ENCODE measurements around the gene PEDS1. TPM values are rescaled to one million over a fixed set of nuclear protein-coding genes. Genes with fewer than 3 reads are reported as not detected.

The PEDS1 gene
- polyA plus RNA-seq, 1 donor = 18.7 TPM

- WGBS (ENCODE audit: insufficient coverage, low lambda C conversion rate) = no CpG with 5 or more reads among the region's 6 CpGs
- H3K36me3 ChIP-seq (ENCODE audit: control insufficient read depth, insufficient read depth, low read length) = peaks cover 17% of the 10 kb centered on the region
- H3K4me3 ChIP-seq (ENCODE audit: low read length) = no peak overlapping the region
- no peaks in the 10 kb centered on the region for H3K27me3 ChIP-seq (ENCODE audit: control insufficient read depth, insufficient read depth, low read length)
- H3K27ac ChIP-seq (ENCODE audit: low read length) = no peak overlapping the region
- no peak for DNase-seq
- no peaks in the 10 kb centered on the region for H3K9me3 ChIP-seq (ENCODE audit: control insufficient read depth, low read depth, low read length)
- peaks cover 20% of the 10 kb centered on the region for H3K4me1 ChIP-seq (ENCODE audit: control insufficient read depth, insufficient read depth, low read length)
These were observed 43.4 kb upstream of the PEDS1 start for GRCh38 chr20:50196896-50197295.

- peaks cover 20% of the 10 kb centered on the region for H3K4me1 ChIP-seq (ENCODE audit: control insufficient read depth, insufficient read depth, low read length)
- peaks cover 17% of the 10 kb centered on the region for H3K36me3 ChIP-seq (ENCODE audit: control insufficient read depth, insufficient read depth, low read length)
- no peaks in the 10 kb centered on the region for H3K27me3 ChIP-seq (ENCODE audit: control insufficient read depth, insufficient read depth, low read length)
- no peak for DNase-seq
- H3K4me3 ChIP-seq (ENCODE audit: low read length) = no peak overlapping the region
- WGBS (ENCODE audit: insufficient coverage, low lambda C conversion rate) = no CpG with 5 or more reads among the region's 4 CpGs
- no peaks in the 10 kb centered on the region for H3K9me3 ChIP-seq (ENCODE audit: control insufficient read depth, low read depth, low read length)
- H3K27ac ChIP-seq (ENCODE audit: low read length) = no peak overlapping the region
These were observed 42.7 kb upstream of the PEDS1 start for GRCh38 chr20:50196248-50196647.

- H3K4me1 ChIP-seq (ENCODE audit: control insufficient read depth, insufficient read depth, low read length) = peaks cover 20% of the 10 kb centered on the region
- no peaks in the 10 kb centered on the region for H3K27me3 ChIP-seq (ENCODE audit: control insufficient read depth, insufficient read depth, low read length)
- H3K4me3 ChIP-seq (ENCODE audit: low read length) = no peak overlapping the region
- no peak for DNase-seq
- H3K27ac ChIP-seq (ENCODE audit: low read length) = no peak overlapping the region
- H3K36me3 ChIP-seq (ENCODE audit: control insufficient read depth, insufficient read depth, low read length) = peaks cover 17% of the 10 kb centered on the region
- WGBS (ENCODE audit: insufficient coverage, low lambda C conversion rate) = no CpG with 5 or more reads among the region's 13 CpGs
- H3K9me3 ChIP-seq (ENCODE audit: control insufficient read depth, low read depth, low read length) = no peaks in the 10 kb centered on the region
These were observed 42.1 kb upstream of the PEDS1 start for GRCh38 chr20:50195524-50196120.

GRCh38 chr20:50194831-50195523 lies 41.5 kb upstream of the PEDS1 start:
- H3K4me3 ChIP-seq (ENCODE audit: low read length) = no peak overlapping the region
- no peak overlapping the region for H3K27ac ChIP-seq (ENCODE audit: low read length)
- H3K4me1 ChIP-seq (ENCODE audit: control insufficient read depth, insufficient read depth, low read length) = peaks cover 20% of the 10 kb centered on the region
- H3K9me3 ChIP-seq (ENCODE audit: control insufficient read depth, low read depth, low read length) = no peaks in the 10 kb centered on the region
- no peak for DNase-seq
- no CpG with 5 or more reads among the region's 8 CpGs for WGBS (ENCODE audit: insufficient coverage, low lambda C conversion rate)
- H3K36me3 ChIP-seq (ENCODE audit: control insufficient read depth, insufficient read depth, low read length) = peaks cover 17% of the 10 kb centered on the region
- H3K27me3 ChIP-seq (ENCODE audit: control insufficient read depth, insufficient read depth, low read length) = no peaks in the 10 kb centered on the region

- H3K4me3 ChIP-seq (ENCODE audit: low read length) = no peak overlapping the region
- peaks cover 25% of the 10 kb centered on the region for H3K4me1 ChIP-seq (ENCODE audit: control insufficient read depth, insufficient read depth, low read length)
- no peak for DNase-seq
- 83% methylated on average over 1 of the region's 7 CpGs for WGBS (ENCODE audit: insufficient coverage, low lambda C conversion rate)
- H3K27me3 ChIP-seq (ENCODE audit: control insufficient read depth, insufficient read depth, low read length) = no peaks in the 10 kb centered on the region
- peaks cover 17% of the 10 kb centered on the region for H3K36me3 ChIP-seq (ENCODE audit: control insufficient read depth, insufficient read depth, low read length)
- no peak overlapping the region for H3K27ac ChIP-seq (ENCODE audit: low read length)
- H3K9me3 ChIP-seq (ENCODE audit: control insufficient read depth, low read depth, low read length) = no peaks in the 10 kb centered on the region
These were observed 40.9 kb upstream of the PEDS1 start for GRCh38 chr20:50194422-50194830.

- peaks cover 29% of the 10 kb centered on the region for H3K4me1 ChIP-seq (ENCODE audit: control insufficient read depth, insufficient read depth, low read length)
- WGBS (ENCODE audit: insufficient coverage, low lambda C conversion rate) = no CpG with 5 or more reads among the region's 16 CpGs
These were observed 40.4 kb upstream of the PEDS1 start for GRCh38 chr20:50193836-50194421.

GRCh38 chr20:50193199-50193835 lies 39.8 kb upstream of the PEDS1 start:
- Histone ChIP-seq H3K4me1 (ENCODE audit: control insufficient read depth, insufficient read depth, low read length) (peaks cover 36% of the 10 kb centered on the region), H3K4me3 (ENCODE audit: low read length) (peak overlapping the region; percentile 80), H3K9me3 (ENCODE audit: control insufficient read depth, low read depth, low read length) (no peaks in the 10 kb centered on the region), H3K27me3 (ENCODE audit: control insufficient read depth, insufficient read depth, low read length) (no peaks in the 10 kb centered on the region), H3K36me3 (ENCODE audit: control insufficient read depth, insufficient read depth, low read length) (peaks cover 17% of the 10 kb centered on the region), H3K27ac (ENCODE audit: low read length) (peak overlapping the region; percentile 94)
- no peak for DNase-seq
- no CpG with 5 or more reads among the region's 10 CpGs for WGBS (ENCODE audit: insufficient coverage, low lambda C conversion rate)

More at GRCh38 chr20:50193836-50194421, 40.4 kb upstream of the PEDS1 start:
- Histone ChIP-seq H3K4me3 (ENCODE audit: low read length) (peak overlapping the region; percentile 80), H3K27ac (ENCODE audit: low read length) (no peak overlapping the region), H3K27me3 (ENCODE audit: control insufficient read depth, insufficient read depth, low read length) (no peaks in the 10 kb centered on the region), H3K36me3 (ENCODE audit: control insufficient read depth, insufficient read depth, low read length) (peaks cover 17% of the 10 kb centered on the region), H3K9me3 (ENCODE audit: control insufficient read depth, low read depth, low read length) (no peaks in the 10 kb centered on the region)
- no peak for DNase-seq

GRCh38 chr20:50192364-50193198 lies 39.1 kb upstream of the PEDS1 start:
- Histone ChIP-seq H3K9me3 (ENCODE audit: control insufficient read depth, low read depth, low read length) (no peaks in the 10 kb centered on the region), H3K4me3 (ENCODE audit: low read length) (peak overlapping the region; percentile 80), H3K4me1 (ENCODE audit: control insufficient read depth, insufficient read depth, low read length) (peaks cover 42% of the 10 kb centered on the region), H3K27ac (ENCODE audit: low read length) (peak overlapping the region; percentile 94), H3K27me3 (ENCODE audit: control insufficient read depth, insufficient read depth, low read length) (no peaks in the 10 kb centered on the region), H3K36me3 (ENCODE audit: control insufficient read depth, insufficient read depth, low read length) (peaks cover 17% of the 10 kb centered on the region)
- 6% methylated on average over 2 of the region's 25 CpGs for WGBS (ENCODE audit: insufficient coverage, low lambda C conversion rate)
- DNase-seq = peak; percentile 79 to 88

- Histone ChIP-seq H3K9me3 (ENCODE audit: control insufficient read depth, low read depth, low read length) (no peaks in the 10 kb centered on the region), H3K27me3 (ENCODE audit: control insufficient read depth, insufficient read depth, low read length) (no peaks in the 10 kb centered on the region), H3K36me3 (ENCODE audit: control insufficient read depth, insufficient read depth, low read length) (peaks cover 17% of the 10 kb centered on the region), H3K4me3 (ENCODE audit: low read length) (peak overlapping the region; percentile 80), H3K27ac (ENCODE audit: low read length) (peak overlapping the region; percentile 94), H3K4me1 (ENCODE audit: control insufficient read depth, insufficient read depth, low read length) (peaks cover 50% of the 10 kb centered on the region)
- WGBS (ENCODE audit: insufficient coverage, low lambda C conversion rate) = no CpG with 5 or more reads among the region's 96 CpGs
- DNase-seq = peak in 1 of 2 donors; percentile 78
These were observed 38.2 kb upstream of the PEDS1 start for GRCh38 chr20:50191544-50192363.
